ENCODE measurements around the gene ADPRHL1.

GRCh38 chr13:113458253-113459065 is 5.2 kb upstream of the ADPRHL1 start:
- TF ChIP-seq REST (IDR thresholded peaks at IDR 0.05) (no peak), CTCF (IDR thresholded peaks at IDR 0.05; ENCODE audit: low read depth, low read length, missing input control) (no peak), RAD21 (IDR thresholded peaks at IDR 0.05) (peak in 1 of 2 donors; percentile 37), FOXA2 (IDR thresholded peaks at IDR 0.05) (no peak), SP1 (IDR thresholded peaks at IDR 0.05) (no peak), ATF3 (IDR thresholded peaks at IDR 0.05) (no peak), EGR1 (IDR thresholded peaks at IDR 0.05; ENCODE audit: low read depth in 2 of 2) (no peak), MAX (IDR thresholded peaks at IDR 0.05) (no peak), NR2F2 (IDR thresholded peaks at IDR 0.05) (no peak), YY1 (IDR thresholded peaks at IDR 0.05) (no peak), JUND (IDR thresholded peaks at IDR 0.05) (no peak)
